Measurements from ENCODE around the gene LYAR.
"Not testable (repeated sequence)": the region's sequence is repeated elsewhere in the genome, so short reads cannot be mapped to it uniquely, and the experiment has no call there.

Gene LYAR

GRCh38 chr4:4259484-4260100 lies 30.4 kb downstream of the LYAR start:
- no peak for TF ChIP-seq CTCF (IDR thresholded peaks at IDR 0.05; ENCODE audit: borderline replicate concordance, control extremely low read depth, extremely low read depth, insufficient read depth, missing control alignments)
- in situ Hi-C loops (cut with MboI; ENCODE audit: low sequenced_read_pairs, unreplicated experiment): loop anchor here (10.0 kb wide), 1 partner anchor 75 kb away; no protein-coding TSS in a partner anchor
- DNase-seq (ENCODE audit: low spot score): no peak

- DNase-seq (ENCODE audit: low spot score): not testable (repeated sequence)
- in situ Hi-C loops (cut with MboI; ENCODE audit: low sequenced_read_pairs, unreplicated experiment): loop anchor here (10.0 kb wide), 1 partner anchor 77 kb away; no protein-coding TSS in a partner anchor
These were observed 32.2 kb downstream of the LYAR start for GRCh38 chr4:4257705-4258104.

- in situ Hi-C loops (cut with MboI; ENCODE audit: low sequenced_read_pairs, unreplicated experiment): loop anchor here (10.0 kb wide), 1 partner anchor 78 kb away; no protein-coding TSS in a partner anchor
These were observed 33.2 kb downstream of the LYAR start for GRCh38 chr4:4256799-4257198.

GRCh38 chr4:4254666-4255065 lies 35.3 kb downstream of the LYAR start:
- no peak for DNase-seq (ENCODE audit: low spot score)
- TF ChIP-seq CTCF (IDR thresholded peaks at IDR 0.05; ENCODE audit: borderline replicate concordance, control extremely low read depth, extremely low read depth, insufficient read depth, missing control alignments): no peak
- in situ Hi-C loops (cut with MboI; ENCODE audit: low sequenced_read_pairs, unreplicated experiment): loop anchor here (10.0 kb wide), 1 partner anchor 80 kb away; no protein-coding TSS in a partner anchor

More at GRCh38 chr4:4256799-4257198, 33.2 kb downstream of the LYAR start:
- DNase-seq (ENCODE audit: low spot score): peak; percentile 11
- TF ChIP-seq CTCF (IDR thresholded peaks at IDR 0.05; ENCODE audit: borderline replicate concordance, control extremely low read depth, extremely low read depth, insufficient read depth, missing control alignments): no peak

GRCh38 chr4:4254199-4254598 lies 35.8 kb downstream of the LYAR start:
- in situ Hi-C loops (cut with MboI; ENCODE audit: low sequenced_read_pairs, unreplicated experiment): loop anchor here (10.0 kb wide), 1 partner anchor 81 kb away; no protein-coding TSS in a partner anchor

GRCh38 chr4:4249866-4250265 lies 40.1 kb downstream of the LYAR start:
- in situ Hi-C loops (cut with MboI; ENCODE audit: low sequenced_read_pairs, unreplicated experiment): loop anchor here (10.0 kb wide), 1 partner anchor 85 kb away; no protein-coding TSS in a partner anchor
- no peak for TF ChIP-seq CTCF (IDR thresholded peaks at IDR 0.05; ENCODE audit: borderline replicate concordance, control extremely low read depth, extremely low read depth, insufficient read depth, missing control alignments)

More at GRCh38 chr4:4254199-4254598, 35.8 kb downstream of the LYAR start:
- DNase-seq (ENCODE audit: low spot score): no peak
- no peak for TF ChIP-seq CTCF (IDR thresholded peaks at IDR 0.05; ENCODE audit: borderline replicate concordance, control extremely low read depth, extremely low read depth, insufficient read depth, missing control alignments)

GRCh38 chr4:4249342-4249741 lies 40.6 kb downstream of the LYAR start:
- DNase-seq (ENCODE audit: low spot score); in situ Hi-C loops (cut with MboI; ENCODE audit: low sequenced_read_pairs, unreplicated experiment): not testable (repeated sequence)

More at GRCh38 chr4:4249866-4250265, 40.1 kb downstream of the LYAR start:
- DNase-seq (ENCODE audit: low spot score): no peak

Data from GM13976 (cell line).